ENCODE measurements around the gene RALGPS1. TPM values are rescaled to one million over a fixed set of nuclear protein-coding genes. Genes with fewer than 3 reads are reported as not detected.
"Not testable (repeated sequence)": the region's sequence is repeated elsewhere in the genome, so short reads cannot be mapped to it uniquely, and the experiment has no call there.

Gene RALGPS1
- total RNA-seq, 2 experiments from 2014 or later, result 1.9 to 2.2 TPM

GRCh38 chr9:127014910-127015540 is 100.4 kb downstream of the RALGPS1 start:
- Mint-ChIP-seq H3K36me3 (ENCODE audit: low read depth) (no peaks in the 10 kb centered on the region), H3K27me3 (peaks cover 44% of the 10 kb centered on the region), H3K4me1 (no peaks in the 10 kb centered on the region), H3K9me3 (no peaks in the 10 kb centered on the region), H3K27ac (no peak overlapping the region), H3K4me3 (no peak overlapping the region)
- ChIA-PET CTCF (no interaction called here), POLR2A (no interaction called here)
- DNase-seq, result no peak

GRCh38 chr9:127015921-127016512 is 101.4 kb downstream of the RALGPS1 start:
- CTCF ChIA-PET, result no interaction called here
- H3K27me3 Mint-ChIP-seq, result peaks cover 43% of the 10 kb centered on the region

DNA sequence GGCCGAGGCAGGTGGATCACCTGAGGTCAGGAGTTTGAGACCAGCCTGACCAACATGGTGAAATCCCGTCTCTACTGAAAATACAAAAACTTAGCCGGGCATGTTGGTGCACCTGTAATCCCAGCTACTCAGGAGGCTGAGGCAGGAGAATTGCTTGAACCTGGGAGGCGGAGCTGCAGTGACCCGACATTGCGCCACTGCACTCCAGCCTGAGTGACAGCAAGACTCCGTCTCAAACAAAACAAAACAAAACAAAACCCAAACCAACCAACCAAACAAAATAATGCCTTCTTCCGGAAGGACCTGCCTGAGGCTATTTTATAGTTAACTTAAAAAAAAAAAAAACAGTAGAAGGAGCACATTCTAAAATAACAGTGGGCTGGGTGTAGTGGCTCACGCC is 103.4 kb downstream of the RALGPS1 start:
- H3K4me1 Mint-ChIP-seq; H3K4me3 Mint-ChIP-seq; H3K36me3 Mint-ChIP-seq (ENCODE audit: low read depth); DNase-seq; H3K9me3 Mint-ChIP-seq; POLR2A ChIA-PET; H3K27ac Mint-ChIP-seq: not testable (repeated sequence)
- H3K27me3 Mint-ChIP-seq, result peaks cover 40% of the 10 kb centered on the region
- CTCF ChIA-PET, result interaction anchor here (0.6 kb wide), 1 partner anchor 634 kb away, joined by 3 read pairs; no protein-coding TSS in a partner anchor

More at GRCh38 chr9:127015921-127016512, 101.4 kb downstream of the RALGPS1 start:
- Mint-ChIP-seq H3K27ac (peak overlapping the region; percentile 22), H3K4me3 (no peak overlapping the region), H3K4me1 (no peaks in the 10 kb centered on the region), H3K36me3 (ENCODE audit: low read depth) (no peaks in the 10 kb centered on the region), H3K9me3 (no peaks in the 10 kb centered on the region)
- POLR2A ChIA-PET, result no interaction called here
- DNase-seq, result no peak

DNA sequence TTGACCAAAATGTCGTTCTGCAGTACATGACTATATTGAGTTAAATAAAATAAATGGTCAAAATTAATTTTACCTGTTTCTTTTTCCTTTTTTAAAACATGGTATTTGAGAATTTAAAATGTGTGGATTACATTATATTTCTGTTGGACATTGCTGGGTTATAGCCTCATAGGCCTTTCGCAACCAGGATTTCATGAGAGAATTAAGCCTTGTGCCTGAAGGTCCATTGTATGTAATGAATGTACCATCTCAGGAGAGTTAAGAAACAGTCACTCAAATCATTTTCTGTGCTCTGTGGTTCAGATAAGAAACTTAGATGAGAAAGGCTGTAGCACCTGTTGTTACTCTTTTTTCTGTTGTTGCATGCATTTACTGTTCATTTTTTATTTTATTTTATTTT is 104.4 kb downstream of the RALGPS1 start:
- Mint-ChIP-seq H3K27me3 (peaks cover 32% of the 10 kb centered on the region), H3K27ac (no peak overlapping the region), H3K4me3 (no peak overlapping the region), H3K9me3 (no peaks in the 10 kb centered on the region), H3K4me1 (no peaks in the 10 kb centered on the region), H3K36me3 (ENCODE audit: low read depth) (no peaks in the 10 kb centered on the region)
- POLR2A ChIA-PET, result no interaction called here
- CTCF ChIA-PET, result no interaction called here
- no peak for DNase-seq

GRCh38 chr9:127020036-127020801 is 105.6 kb downstream of the RALGPS1 start:
- H3K4me1 Mint-ChIP-seq, result no peaks in the 10 kb centered on the region
- H3K27me3 Mint-ChIP-seq, result peaks cover 24% of the 10 kb centered on the region
- CTCF ChIA-PET, result no interaction called here
- H3K36me3 Mint-ChIP-seq (ENCODE audit: low read depth), result no peaks in the 10 kb centered on the region
- POLR2A ChIA-PET, result no interaction called here
- no peak overlapping the region for H3K4me3 Mint-ChIP-seq
- H3K9me3 Mint-ChIP-seq, result no peaks in the 10 kb centered on the region
- DNase-seq, result no peak
- H3K27ac Mint-ChIP-seq, result no peak overlapping the region

- Mint-ChIP-seq H3K36me3 (ENCODE audit: low read depth) (no peaks in the 10 kb centered on the region), H3K4me1 (no peaks in the 10 kb centered on the region), H3K9me3 (no peaks in the 10 kb centered on the region), H3K27ac (no peak overlapping the region), H3K4me3 (no peak overlapping the region), H3K27me3 (peaks cover 22% of the 10 kb centered on the region)
- POLR2A ChIA-PET, result no interaction called here
- no peak for DNase-seq
- CTCF ChIA-PET, result no interaction called here
Measured at GRCh38 chr9:127020802-127021078, 106.2 kb downstream of the RALGPS1 start.

GRCh38 chr9:127021664-127022363 is 107.2 kb downstream of the RALGPS1 start:
- Mint-ChIP-seq H3K4me1 (no peaks in the 10 kb centered on the region), H3K36me3 (ENCODE audit: low read depth) (no peaks in the 10 kb centered on the region), H3K27me3 (peaks cover 13% of the 10 kb centered on the region), H3K4me3 (no peak overlapping the region), H3K27ac (no peak overlapping the region), H3K9me3 (no peaks in the 10 kb centered on the region)
- ChIA-PET POLR2A (no interaction called here), CTCF (interaction anchor here (0.7 kb wide), 1 partner anchor 36 kb away, joined by 3 read pairs; no protein-coding TSS in a partner anchor)
- no peak for DNase-seq

DNA sequence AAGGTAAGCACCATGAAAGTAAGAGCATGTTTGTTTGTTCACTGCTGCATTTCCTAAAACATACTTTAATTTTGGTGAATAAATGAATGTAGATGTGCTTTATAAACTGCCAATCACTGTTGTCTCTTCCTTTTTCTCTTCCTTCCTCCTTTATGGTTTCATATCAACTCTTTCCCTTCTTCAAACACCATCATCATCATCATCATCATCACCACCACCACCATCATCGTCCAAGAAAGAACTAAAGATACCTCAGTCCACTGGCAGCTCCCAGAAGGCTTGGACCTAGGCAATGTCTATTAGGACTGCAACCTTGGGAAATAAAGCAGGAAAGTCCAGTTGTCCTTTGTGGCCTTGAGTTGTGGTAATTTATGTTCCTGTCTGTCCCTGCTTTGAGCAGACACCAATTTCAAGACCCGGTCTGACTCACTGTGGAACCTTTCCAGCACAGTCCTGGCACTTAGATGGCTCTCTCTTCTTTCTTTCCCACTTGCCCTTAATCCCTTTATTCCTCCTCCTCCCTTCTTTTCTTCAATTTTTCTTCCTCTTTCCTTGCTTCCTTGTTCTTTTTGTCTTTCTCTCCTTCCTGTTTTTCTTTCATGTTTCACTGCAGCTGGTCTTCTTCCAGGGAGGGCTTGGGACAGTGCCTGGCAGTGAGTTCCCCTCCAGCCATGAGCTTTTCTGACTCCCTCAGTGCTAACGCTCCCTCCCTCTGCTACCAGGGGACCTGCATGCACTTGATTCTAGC is 108.5 kb downstream of the RALGPS1 start:
- ChIA-PET POLR2A (no interaction called here), CTCF (interaction anchor here (0.5 kb wide), 1 partner anchor 219 kb away, joined by 3 read pairs; no protein-coding TSS in a partner anchor)
- H3K4me1 Mint-ChIP-seq, result no peaks in the 10 kb centered on the region
- no peak overlapping the region for H3K4me3 Mint-ChIP-seq
- H3K27ac Mint-ChIP-seq, result no peak overlapping the region
- no peaks in the 10 kb centered on the region for H3K36me3 Mint-ChIP-seq (ENCODE audit: low read depth)
- DNase-seq, result no peak
- H3K9me3 Mint-ChIP-seq, result no peaks in the 10 kb centered on the region
- peaks cover 18% of the 10 kb centered on the region for H3K27me3 Mint-ChIP-seq

- CTCF ChIA-PET, result no interaction called here
Measured at GRCh38 chr9:127025042-127025441, 110.5 kb downstream of the RALGPS1 start.

GRCh38 chr9:127027694-127028093 is 113.1 kb downstream of the RALGPS1 start:
- CTCF ChIA-PET, result interaction anchor here (1.3 kb wide), 1 partner anchor 10 kb away, joined by 3 read pairs; no protein-coding TSS in a partner anchor
- POLR2A ChIA-PET, result no interaction called here
- H3K36me3 Mint-ChIP-seq (ENCODE audit: low read depth), result no peaks in the 10 kb centered on the region
- H3K9me3 Mint-ChIP-seq, result no peaks in the 10 kb centered on the region
- peaks cover 13% of the 10 kb centered on the region for H3K27me3 Mint-ChIP-seq
- no peak overlapping the region for H3K4me3 Mint-ChIP-seq
- H3K27ac Mint-ChIP-seq, result no peak overlapping the region
- H3K4me1 Mint-ChIP-seq, result no peaks in the 10 kb centered on the region
- no peak for DNase-seq

More at GRCh38 chr9:127025042-127025441, 110.5 kb downstream of the RALGPS1 start:
- H3K4me3 Mint-ChIP-seq, result no peak overlapping the region
- no peak overlapping the region for H3K27ac Mint-ChIP-seq
- POLR2A ChIA-PET, result no interaction called here
- no peaks in the 10 kb centered on the region for H3K9me3 Mint-ChIP-seq
- H3K4me1 Mint-ChIP-seq, result no peaks in the 10 kb centered on the region
- DNase-seq, result no peak
- peaks cover 15% of the 10 kb centered on the region for H3K27me3 Mint-ChIP-seq
- H3K36me3 Mint-ChIP-seq (ENCODE audit: low read depth), result no peaks in the 10 kb centered on the region

- H3K4me3 Mint-ChIP-seq, result no peak overlapping the region
- no peaks in the 10 kb centered on the region for H3K9me3 Mint-ChIP-seq
- no peaks in the 10 kb centered on the region for H3K4me1 Mint-ChIP-seq
- H3K27me3 Mint-ChIP-seq, result peaks cover 11% of the 10 kb centered on the region
- H3K36me3 Mint-ChIP-seq (ENCODE audit: low read depth), result no peaks in the 10 kb centered on the region
- ChIA-PET POLR2A (no interaction called here), CTCF (no interaction called here)
- DNase-seq, result no peak
- H3K27ac Mint-ChIP-seq, result no peak overlapping the region
Measured at GRCh38 chr9:127029548-127029947, 115.0 kb downstream of the RALGPS1 start.

DNA sequence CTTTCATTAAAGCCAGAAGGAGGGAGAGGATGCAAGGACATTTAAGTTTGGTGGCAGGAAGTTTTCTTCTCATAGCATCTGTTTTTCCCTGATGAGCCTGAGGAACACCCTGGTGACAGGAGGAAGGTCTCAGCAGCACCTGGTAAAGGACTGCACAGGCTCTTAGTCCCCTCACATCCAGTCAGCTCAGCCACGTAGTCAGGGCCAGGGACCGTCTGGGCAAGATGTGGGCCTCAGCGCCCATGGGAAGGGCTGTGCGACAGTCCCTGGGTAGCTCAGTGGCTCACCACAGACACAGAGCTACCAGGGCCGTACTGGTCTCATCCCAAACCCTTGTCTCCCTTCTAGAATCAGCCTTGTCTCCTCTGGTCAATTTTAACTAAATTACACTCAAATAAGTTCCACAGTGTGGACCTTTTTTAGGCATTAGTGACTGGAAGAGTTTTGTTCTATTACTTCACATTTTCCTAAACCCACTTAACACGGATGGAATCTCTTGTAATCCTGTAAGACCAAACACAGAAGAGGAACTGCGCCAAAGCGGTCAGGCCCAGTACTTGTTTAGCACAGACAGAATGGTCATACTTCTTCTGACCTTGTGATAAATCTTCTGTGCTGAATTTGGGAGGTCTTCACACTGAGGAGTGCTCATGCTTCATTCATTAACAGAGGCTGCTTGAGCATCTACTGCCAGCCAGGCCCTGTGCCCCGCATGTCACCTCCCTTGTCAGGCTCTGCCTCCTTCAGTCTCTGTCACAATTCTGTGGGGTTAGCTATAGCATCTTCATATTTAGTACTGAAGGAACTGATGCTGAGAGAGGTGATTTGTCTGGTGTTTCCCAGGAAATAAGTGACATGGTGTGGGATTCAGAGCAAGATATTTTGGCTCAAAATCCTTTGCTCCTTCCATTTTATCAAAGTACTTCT is 116.5 kb downstream of the RALGPS1 start:
- ChIA-PET CTCF (interaction anchor here (0.9 to 1.5 kb wide), 3 partner anchors 12 to 20 kb away, joined by 3 to 4 read pairs (median 3); no protein-coding TSS in a partner anchor), POLR2A (no interaction called here)
- Mint-ChIP-seq H3K4me3 (no peak overlapping the region), H3K27me3 (peaks cover 11% of the 10 kb centered on the region), H3K36me3 (ENCODE audit: low read depth) (no peaks in the 10 kb centered on the region), H3K9me3 (no peaks in the 10 kb centered on the region), H3K4me1 (no peaks in the 10 kb centered on the region), H3K27ac (peak overlapping the region; percentile 31)
- DNase-seq, result no peak
